ENCODE measurements around the gene CAPN15.
"Not testable (repeated sequence)": the region's sequence is repeated elsewhere in the genome, so short reads cannot be mapped to it uniquely, and the experiment has no call there.

Gene CAPN15

GRCh38 chr16:507527-507926 lies 20.0 kb upstream of the CAPN15 start:
- DNase-seq: not testable (repeated sequence)

- no peak for DNase-seq
These were observed 19.5 kb upstream of the CAPN15 start for GRCh38 chr16:507996-508395.

- DNase-seq: no peak
These were observed 18.4 kb upstream of the CAPN15 start for GRCh38 chr16:508884-509736.

- DNase-seq: no peak
These were observed 17.3 kb upstream of the CAPN15 start for GRCh38 chr16:510066-510825.

DNA sequence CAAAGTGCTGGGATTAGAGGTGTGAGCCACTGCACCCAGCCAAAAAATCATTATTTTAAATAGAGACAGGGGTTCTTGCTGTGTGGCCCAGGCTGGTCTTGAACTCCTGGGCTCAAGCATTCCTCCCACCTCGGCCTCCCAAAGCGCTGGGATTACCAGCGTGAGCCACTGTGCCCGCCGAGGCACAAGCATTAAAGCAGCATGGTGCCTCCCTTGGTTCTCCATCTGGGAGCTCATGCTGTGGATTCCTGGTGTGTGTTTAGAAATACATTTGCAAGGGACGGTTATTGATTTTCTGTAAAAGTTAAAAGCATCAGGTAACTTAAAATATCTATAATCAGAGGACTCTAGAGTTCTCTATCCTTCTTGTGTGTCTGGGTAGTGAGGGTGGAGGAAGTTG lies 14.7 kb upstream of the CAPN15 start:
- DNase-seq: no peak

GRCh38 chr16:513950-514349 lies 13.6 kb upstream of the CAPN15 start:
- DNase-seq: no peak

- no peak for DNase-seq
These were observed 12.2 kb upstream of the CAPN15 start for GRCh38 chr16:515175-515938.

DNA sequence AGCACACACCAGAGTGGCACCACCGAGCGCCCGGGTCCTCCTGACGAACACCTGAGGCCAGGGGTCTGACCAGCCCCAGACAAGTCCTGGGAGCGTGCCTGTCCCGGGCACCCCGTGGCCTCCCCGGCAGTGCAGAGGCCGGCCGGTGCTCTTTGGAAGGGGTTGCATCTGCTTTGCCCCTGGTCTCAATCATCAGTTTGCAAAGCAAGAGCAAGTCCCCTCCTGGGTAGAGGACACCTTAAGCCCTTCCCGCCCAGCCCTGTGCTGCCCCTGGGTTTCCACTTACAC lies 11.6 kb upstream of the CAPN15 start:
- DNase-seq: no peak

GRCh38 chr16:516301-516700 lies 11.2 kb upstream of the CAPN15 start:
- DNase-seq: no peak

DNA sequence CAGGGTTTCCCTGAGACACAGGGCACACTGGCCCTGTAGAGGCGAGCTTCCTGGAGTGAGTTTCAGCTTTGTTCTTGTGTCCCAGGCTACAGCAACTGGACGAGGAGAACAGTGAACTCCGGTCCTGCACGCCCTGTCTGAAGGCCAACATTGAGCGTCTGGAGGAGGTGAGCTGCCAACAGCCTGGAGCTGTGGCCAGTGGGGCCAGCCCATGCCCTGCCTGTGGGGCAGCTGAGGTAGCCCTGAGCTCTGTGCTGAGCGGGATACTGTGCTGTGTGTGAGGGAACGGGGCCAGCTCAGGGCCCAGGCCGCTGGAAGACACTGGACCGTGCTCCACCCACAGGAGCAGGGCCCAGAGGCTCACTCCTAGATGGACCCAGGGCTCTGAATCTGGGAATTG lies 8.7 kb upstream of the CAPN15 start:
- DNase-seq: no peak

DNA sequence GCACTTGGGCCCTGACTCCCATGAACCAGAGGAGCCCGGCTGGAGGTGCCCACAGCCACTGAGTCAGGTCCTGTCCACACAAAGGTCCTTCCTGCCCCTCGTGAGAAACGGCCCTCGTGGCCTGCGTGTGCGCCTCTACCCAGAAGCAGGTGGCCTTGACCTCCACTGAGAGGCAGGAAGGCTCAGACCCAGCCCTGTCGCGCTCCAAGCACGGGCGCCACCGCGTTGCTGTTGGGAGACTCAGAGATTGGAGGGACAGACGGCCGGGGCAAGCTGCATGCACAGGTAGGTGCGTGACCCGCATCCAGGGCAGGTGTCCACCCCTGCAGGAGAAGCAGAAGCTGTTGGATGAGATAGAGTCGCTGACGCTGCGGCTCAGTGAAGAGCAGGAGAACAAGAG lies 8.1 kb upstream of the CAPN15 start:
- DNase-seq: no peak

DNA sequence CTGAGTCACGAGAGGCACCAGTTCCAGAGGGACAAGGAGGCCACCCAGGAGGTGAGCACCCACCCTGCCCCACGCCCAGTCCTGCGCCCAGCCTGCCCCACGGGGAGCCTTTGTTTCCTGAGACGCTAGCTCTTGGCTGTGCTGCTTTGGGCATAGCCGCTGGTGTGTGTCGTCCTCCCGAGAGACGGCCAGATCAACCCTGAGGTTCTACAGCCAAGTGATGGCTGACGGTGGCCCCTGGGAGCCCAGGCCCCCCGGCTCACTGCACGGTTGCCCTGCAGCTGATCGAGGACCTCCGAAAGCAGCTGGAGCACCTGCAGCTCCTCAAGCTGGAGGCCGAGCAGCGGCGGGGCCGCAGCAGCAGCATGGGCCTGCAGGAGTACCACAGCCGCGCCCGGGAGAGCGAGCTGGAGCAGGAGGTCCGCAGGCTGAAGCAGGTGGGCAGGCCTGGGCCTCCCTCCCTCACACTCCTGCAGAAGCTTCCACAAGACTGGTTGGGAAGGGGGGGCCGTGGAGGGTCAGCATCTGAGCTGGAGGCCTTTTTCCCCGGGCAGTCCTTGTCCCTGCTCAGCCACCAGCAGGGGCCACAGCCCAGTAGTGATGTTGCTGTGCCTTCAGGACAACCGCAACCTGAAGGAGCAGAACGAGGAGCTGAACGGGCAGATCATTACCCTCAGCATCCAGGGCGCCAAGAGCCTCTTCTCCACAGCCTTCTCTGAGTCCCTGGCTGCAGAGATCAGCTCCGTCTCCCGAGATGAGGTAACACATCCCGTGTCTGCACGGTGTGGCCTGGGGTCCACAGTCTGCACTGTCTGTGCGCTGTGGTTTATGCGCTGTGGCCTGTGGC lies 7.4 kb upstream of the CAPN15 start:
- no peak for DNase-seq

DNA sequence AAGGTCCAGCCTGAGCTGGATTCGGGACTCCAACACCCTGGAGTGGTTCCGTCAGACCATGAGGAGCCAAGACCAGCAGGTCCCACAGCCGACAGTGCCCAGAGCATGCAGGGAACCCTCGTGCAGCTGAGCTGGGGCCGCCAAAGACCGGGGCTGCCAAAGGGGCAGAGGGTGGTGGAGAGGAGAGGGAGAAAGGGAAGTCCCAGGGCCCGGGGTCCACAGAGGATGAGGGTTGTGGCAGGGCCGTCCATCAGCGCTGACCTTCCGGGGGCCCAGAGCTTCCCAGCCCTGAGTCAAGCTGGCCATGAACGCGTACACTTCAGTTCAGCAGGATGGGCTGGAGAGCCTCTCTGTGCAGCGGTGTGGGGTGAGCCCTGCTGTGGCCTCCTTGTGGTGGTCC lies 6.7 kb upstream of the CAPN15 start:
- DNase-seq: no peak

DNA sequence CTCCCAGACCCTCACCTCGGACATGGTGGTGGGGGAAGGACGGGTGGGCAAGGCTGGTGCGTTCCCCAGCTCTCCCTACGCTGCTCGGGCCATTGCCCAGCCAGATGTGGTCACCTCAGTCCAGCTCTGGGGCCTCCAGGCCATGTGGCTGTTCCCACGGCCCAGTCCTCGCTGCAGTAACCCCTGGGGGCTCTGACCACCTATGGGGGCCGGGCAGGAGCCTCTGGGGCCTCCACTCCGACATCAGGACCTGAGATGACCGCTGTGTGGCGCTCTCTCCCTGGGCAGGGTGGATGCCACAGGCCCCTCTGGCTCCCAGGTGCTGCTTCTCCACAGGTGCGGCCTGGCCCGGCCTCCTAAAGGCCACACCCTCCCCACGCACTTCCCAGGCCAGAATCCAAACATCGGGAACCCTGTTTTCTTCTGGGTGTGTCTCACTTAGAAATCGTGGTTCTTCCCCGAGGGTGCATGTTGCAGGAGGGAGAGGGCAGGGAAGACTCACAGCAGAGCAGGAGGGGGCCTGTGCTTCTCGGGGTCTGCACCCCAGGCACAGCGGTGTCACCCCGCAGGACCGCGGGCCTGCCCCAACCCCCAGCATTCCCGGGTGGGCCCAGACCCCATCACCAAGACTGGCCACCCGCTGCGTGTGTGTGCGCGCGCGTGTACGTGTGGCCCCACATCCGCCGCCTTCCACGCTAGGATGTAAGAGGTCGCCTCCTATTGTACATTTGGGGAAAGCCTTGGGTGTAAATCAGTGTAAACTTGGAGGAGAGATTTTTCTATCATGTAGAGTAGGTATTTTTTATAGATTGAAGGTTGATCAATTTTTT lies 5.9 kb upstream of the CAPN15 start:
- no peak for DNase-seq

DNA sequence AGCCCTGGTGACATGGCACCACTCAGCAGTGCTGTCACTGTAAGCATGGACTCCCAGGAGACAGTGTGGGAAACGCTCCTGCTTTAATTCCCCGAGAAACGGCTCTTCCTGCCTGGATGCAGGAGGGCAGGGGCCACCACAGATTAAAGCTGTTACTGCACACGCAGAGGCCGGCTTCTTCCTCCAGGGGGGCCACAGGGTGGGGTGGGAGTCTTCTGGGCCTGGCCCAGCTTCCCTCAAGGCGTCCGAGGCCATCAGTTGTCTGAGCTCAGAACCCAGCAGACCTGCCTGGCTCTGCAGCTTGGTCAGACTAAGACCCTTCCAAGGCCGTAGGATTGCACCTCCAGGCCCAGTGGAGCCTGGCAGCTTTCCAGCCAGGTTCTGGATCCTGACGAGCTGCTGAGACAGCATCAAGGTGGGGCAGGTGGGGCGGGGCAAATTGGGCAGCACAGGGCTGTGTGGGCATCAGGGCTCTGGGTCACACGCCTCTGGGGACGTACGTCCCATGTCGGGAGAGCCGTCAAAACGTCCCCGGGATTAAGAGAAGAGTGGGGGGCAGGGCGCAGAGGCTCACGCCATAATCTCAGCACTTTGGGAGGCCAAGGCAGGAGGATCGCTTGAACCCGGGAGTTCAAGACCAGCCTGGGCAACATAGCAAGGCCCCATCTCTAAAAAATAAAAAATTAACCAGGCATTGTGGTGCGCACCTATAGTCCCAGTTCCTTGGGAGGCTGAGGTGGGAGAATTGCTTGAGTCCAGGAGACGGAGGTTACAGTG lies 5.0 kb upstream of the CAPN15 start:
- no peak for DNase-seq

- DNase-seq: no peak
These were observed 4.3 kb upstream of the CAPN15 start for GRCh38 chr16:523097-523741.

DNA sequence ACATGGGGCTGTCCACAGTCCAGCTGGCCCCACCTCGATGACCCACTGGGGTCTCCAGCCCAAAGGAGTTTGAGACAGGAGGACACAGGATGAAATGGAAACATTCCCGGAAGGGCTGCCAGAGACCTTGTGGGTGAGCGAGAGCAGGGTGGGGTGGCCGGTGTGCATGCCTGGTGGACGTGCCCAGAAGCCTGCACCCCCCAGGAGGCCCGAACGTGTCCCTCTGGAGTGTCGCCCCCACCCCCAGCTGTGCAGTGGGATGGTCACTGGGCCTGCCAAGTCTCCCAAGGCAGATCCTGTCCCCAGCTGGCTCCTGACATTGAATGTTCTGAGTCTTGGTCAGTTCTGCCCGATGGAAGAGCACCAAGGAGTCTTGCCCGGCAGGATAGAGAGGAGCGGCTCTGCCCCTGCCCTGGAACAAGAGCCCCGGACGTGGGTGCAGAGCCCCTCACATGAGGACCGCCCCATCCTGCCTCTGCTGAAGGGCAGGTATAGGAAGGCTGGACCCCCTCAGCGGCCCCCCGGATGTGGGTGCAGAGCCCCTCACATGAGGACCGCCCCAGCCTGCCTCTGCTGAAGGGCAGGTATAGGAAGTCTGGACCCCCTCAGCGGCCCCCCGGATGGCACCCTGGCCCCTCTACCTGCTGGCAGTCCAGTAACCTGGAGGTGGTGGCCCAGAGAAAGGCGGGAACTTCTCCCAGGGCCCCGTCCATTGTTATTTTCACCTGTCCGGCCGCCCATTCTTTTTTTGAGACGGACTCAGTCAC lies 3.1 kb upstream of the CAPN15 start:
- DNase-seq: no peak

DNA sequence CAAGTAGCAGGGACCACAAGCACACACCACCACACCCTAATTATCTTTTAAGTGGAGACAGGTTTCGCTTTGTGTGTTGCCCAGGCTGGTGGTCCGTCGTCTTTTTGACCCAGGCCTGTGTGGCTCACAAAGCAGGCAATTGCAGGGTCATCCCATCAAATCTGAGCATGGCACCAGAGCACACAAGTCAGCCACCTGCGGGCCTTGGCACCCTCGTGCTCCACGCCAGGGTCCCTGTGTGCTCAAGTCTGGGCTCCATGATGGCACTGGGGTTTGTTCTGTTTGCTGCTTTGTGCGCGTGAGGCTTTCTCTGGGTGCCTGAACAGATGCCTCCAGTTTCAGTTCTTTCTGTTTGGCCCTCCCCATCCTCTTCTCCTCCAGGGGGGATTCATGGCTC lies 2.4 kb upstream of the CAPN15 start:
- DNase-seq: no peak

DNA sequence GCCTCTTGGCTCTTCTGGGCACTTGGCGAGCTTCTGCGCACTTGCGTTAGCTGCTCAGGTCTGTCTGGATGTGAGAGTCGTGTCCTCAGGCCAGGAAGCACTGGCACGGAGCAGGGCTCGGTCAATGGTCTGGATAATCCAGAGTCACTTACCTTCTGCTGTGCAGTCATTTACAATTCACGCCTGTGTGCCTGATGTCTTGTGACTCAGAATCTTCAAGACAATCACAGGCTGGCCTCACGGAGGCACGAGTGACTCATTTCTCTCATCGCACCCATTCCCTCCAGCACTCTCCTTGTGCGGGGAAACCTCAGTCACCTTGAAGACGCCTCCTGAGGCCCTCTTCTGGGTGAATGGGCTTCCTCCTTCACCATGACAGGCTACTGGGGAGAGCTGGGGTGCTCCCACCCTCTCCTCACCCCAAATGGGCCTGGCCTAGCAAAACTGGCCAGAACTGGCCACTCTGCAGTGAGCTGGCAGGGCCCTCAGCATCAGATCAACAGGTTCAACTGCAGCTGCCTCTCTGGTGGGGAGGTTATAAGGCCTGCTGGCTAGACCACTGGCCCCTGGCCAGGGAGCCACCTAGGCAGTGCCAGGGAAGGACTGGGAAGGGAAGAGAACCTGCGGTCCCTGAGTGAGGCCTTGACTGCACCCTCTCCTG lies 1.9 kb upstream of the CAPN15 start:
- peak; percentile 17 for DNase-seq

Data from effector CD4-positive, alpha-beta T cell (primary cell).